HG03066 (cell line): ENCODE results near the gene PLK5.
"Not testable (repeated sequence)": the region's sequence is repeated elsewhere in the genome, so short reads cannot be mapped to it uniquely, and the experiment has no call there.

Experiments used
- ATAC-seq: cut with Tn5 transposase; IDR thresholded peaks from one replicate; pipeline ENCODE4 v1.9.1; 2021; ENCODE audit warnings: low read depth; ENCODE audit not compliant: unreplicated experiment

The PLK5 gene

GRCh38 chr19:1523412-1524286, at the start of gene PLK5:
PLK5 (plus strand) TSS chr19:1524077; CDS start chr19:1526997, 2,920 bp downstream.
- no peak for ATAC-seq

GRCh38 chr19:1474765-1475351, 49.0 kb upstream of the PLK5 start:
- ATAC-seq: no peak

- ATAC-seq: no peak
Observed at GRCh38 chr19:1475751-1476437, 48.0 kb upstream of the PLK5 start.

- ATAC-seq: not testable (repeated sequence)
Observed at GRCh38 chr19:1477056-1477455, 46.8 kb upstream of the PLK5 start.

GRCh38 chr19:1478934-1479707, 44.8 kb upstream of the PLK5 start, which contains the start of gene C19orf25:
C19orf25 (minus strand) TSS chr19:1479215; CDS start chr19:1478903, 312 bp downstream.
- peak; percentile 81 for ATAC-seq

- ATAC-seq: no peak
Observed at GRCh38 chr19:1481224-1481892, 42.5 kb upstream of the PLK5 start.

- no peak for ATAC-seq
Observed at GRCh38 chr19:1481893-1482360, 42.0 kb upstream of the PLK5 start.

- ATAC-seq: no peak
Observed at GRCh38 chr19:1482361-1483130, 41.3 kb upstream of the PLK5 start.

- ATAC-seq: no peak
Observed at GRCh38 chr19:1483131-1483978, 40.5 kb upstream of the PLK5 start.

- ATAC-seq: no peak
Observed at GRCh38 chr19:1483979-1484428, 39.9 kb upstream of the PLK5 start.

GRCh38 chr19:1486720-1487575, 36.9 kb upstream of the PLK5 start:
- ATAC-seq: no peak

- ATAC-seq: no peak
Observed at GRCh38 chr19:1487576-1488281, 36.1 kb upstream of the PLK5 start.

- ATAC-seq: no peak
Observed at GRCh38 chr19:1488282-1488601, 35.6 kb upstream of the PLK5 start.

GRCh38 chr19:1489463-1490310, 34.2 kb upstream of the PLK5 start:
- no peak for ATAC-seq

GRCh38 chr19:1490311-1491113, 33.4 kb upstream of the PLK5 start, which contains the start of gene PCSK4:
PCSK4 (minus strand) TSS chr19:1490350; CDS start chr19:1490346, 4 bp downstream.
- ATAC-seq: peak; percentile 84
